Activated CD4-positive, alpha-beta T cell treated with anti-CD3 and anti-CD28 coated beads, Interleukin-2, amount 50 U/mL, for 1 hour (primary cell): ENCODE results near the gene ORC5.
"Not testable (repeated sequence)": the region's sequence is repeated elsewhere in the genome, so short reads cannot be mapped to it uniquely, and the experiment has no call there.

Experiments
- DNase-seq: peaks from one replicate; pipeline ENCODE4 v3.0.0-alpha.2; 2020

ORC5 gene

DNA sequence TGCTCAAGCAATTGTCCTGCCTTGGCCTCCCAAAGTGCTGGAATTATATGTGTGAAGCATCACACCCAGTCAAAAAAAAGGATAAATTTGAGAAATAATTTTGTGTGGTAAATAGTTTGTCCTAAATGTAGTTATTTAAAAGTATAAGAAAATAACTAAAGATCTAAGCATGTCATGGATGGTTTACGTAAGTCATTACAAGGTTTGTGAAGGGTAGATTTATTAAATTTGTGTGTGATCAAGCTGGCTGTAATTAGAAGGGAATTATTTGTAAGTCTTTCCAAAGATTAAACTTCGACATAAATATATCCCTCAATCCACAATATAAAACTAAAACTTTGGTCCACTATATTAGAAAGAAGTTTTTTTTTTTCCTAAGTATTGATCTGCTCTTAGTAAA is 28.6 kb downstream of the ORC5 start:
- no peak for DNase-seq

DNA sequence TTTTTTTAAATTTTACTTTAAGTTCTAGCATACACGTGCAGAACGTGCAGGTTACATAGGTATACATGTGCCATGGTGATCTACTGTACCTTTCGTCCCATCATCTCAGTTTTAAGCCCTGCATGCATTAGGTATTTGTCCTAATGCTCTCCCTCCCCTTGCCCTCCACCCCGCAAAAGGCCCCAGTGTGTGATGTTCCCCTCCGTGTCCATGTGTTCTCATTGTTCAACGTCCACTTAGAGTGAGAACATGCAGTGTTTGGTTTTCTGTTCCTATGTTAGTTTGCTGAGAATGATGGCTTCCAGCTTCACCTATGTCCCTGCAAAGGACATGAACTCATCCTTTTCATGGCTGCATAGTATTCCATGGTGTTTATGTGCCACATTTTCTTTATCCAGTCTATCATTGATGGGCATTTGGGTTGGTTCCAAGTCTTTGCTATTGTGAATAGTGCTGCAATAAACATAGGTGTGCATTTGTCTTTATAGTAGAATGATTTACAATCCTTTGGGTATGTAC is 30.2 kb downstream of the ORC5 start:
- DNase-seq = not testable (repeated sequence)

DNA sequence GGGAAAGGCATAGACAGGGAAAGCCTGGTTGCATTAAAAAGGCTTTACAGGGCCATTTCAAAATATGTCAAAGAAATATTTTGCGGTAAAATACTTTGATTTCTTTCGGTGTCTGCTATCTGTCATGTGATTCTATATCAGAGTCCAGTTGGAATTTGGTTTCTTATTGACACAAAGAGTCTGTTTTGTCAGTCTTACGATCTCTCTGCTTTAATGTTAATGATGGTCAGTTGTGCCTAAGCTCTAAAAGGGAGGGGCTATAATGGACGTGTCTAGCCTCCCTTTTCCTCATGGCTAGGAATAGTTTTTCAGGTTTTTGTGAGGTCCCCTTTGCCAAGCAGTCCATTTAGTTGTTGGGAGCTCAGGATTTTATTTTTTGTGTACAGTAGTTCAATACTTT is 31.5 kb downstream of the ORC5 start:
- no peak for DNase-seq

GRCh38 chr7:104175361-104175984 is 32.3 kb downstream of the ORC5 start:
- DNase-seq = no peak

DNA sequence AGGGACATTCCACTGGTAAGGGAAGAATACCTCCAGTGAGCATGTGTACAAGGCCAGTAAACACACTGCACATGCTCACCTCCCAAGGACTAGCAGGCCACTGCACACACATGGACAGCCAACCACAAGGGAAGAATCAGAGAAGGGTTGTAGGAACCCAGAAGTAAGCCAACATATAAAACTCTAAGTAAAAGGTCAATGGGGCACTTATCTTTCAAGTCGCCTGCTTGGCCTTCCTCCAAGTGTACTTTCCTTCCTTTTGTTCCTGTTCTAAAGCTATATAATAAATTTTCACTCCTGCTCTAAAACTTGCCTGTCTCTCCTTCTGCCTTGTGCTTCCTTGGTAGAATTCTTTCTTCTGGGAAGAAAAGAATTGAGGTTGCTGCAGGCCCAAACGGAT is 33.0 kb downstream of the ORC5 start:
- no peak for DNase-seq

- DNase-seq = no peak
Observed at GRCh38 chr7:104162081-104162480, 45.7 kb downstream of the ORC5 start.

DNA sequence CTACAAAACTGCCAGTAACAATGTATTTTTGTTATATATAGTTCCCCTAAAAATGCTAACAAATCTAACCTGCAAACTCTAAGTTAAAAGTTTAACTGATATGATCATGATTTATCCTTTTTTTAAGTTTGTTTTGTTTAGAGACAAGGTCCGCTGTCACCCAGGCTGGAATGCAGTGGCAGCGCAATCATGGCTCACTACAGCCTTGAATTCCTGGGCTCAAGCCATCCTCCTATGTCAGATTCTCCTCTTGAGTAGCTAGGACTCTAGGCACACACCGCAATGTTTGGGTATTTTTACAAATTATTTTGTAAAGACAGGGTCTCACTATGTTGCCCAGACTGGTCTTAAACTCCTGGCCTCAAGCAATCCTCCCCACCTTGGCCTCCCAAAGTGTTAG is 46.6 kb downstream of the ORC5 start:
- DNase-seq = no peak

DNA sequence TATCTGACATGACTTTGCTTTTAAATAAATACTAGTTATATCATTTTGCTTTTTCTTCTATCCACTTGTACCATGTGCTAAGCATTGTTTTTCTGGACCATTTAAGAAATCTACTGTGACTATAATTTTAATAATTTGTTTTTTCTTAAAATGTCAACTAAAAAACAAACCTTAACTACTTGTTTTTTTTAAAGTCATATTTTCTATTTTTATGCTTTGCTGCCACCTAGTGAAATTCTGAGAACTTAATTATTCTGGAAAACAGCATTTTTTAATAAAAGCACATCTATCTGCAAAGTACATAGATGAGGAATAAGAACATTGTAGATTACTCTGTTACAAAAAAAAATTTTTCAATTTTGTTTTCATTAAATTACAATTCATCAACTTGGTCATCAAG is 47.4 kb downstream of the ORC5 start:
- DNase-seq = no peak

DNA sequence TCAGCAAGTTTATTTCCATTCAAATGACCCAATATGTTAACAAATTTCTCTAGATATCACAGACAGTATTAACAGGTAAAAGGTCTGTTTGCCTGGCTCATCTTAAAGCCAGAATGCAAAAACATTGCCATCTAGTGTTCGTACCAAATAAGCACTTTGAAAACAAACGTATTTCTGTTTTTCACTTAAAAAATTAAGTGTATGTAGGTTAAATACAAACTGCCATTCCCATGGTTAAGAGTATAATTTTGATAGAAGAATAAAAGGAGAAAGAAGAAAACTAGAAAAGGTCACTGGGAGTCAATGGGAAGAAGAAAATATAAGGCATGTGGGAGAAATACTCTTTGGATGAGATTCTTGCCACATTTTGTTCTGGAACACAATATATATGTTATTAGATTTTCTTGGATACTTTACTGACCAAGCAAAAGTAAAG is 51.0 kb downstream of the ORC5 start:
- DNase-seq = no peak

DNA sequence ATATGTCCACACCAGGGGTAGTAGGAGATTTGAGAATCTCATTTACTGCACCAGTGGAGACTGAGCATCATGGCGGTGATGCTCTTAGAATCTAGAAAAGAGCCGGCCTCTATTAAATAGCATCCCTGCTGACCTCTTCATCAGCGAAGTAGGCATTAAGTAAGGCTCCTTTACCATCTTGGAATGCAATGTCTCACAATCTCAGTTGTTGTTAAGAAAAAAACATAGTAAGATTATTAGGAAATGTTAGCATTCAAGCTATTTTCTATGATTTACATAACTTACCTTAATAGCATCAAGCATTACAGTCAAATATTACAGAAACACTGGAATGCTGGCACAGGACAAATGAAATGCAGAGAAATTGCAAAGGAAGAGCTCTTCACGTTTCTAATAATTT is 54.5 kb downstream of the ORC5 start:
- no peak for DNase-seq

DNA sequence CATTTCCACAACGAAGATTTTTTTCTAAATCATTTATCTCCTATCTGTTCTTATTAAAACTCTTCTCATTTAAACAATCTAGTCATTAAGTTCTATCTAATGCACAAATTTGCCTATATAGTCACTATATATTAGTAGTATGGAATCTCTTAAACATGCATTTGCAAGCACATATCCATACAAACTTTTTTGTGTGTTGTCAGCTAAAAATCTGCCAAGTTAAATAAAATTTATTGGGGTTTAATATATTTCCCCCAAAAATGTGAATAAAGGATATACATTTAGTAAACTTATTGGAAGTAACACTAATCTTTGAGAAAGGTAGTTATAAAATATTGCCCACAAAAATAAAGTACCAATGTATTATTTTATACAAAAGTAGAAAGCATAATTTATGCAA is 55.3 kb downstream of the ORC5 start:
- DNase-seq = no peak

- no peak for DNase-seq
Observed at GRCh38 chr7:104150470-104150869, 57.3 kb downstream of the ORC5 start.

DNA sequence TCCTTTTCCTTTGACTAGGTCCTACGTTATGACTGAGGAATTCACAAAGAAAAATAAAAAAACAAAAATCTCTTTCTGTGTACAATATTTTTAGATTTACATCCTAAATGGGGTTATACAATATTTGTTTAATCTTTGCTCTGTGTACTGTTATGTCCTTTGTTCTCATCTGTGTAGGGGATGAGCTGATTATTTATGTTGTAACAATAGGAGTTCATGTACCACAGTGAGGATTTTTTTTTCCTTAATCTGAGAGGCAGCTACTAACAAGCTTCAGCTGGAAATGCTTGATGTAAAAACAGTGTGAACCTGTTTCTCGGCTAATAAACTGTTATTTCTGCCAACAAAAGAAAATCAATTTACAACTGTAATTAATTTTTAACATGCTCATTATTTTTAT is 58.0 kb downstream of the ORC5 start:
- DNase-seq = no peak

DNA sequence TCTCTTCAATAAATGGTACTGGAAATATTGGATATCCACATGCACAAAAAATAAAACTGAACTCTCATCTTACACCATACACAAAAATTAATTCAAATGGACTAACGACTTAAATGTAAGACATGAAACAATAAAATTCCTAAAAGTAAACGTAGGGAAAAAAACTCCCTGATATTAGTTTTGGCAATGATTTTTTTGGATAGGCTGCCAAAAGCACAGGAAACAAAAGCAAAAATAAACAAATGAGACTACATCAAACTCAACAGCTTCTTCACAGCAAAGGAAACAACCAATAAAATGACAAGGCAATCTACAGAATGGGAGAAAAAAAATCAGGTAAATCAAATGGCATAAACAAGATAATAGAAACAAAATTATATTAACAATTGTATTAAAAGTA is 65.7 kb downstream of the ORC5 start:
- no peak for DNase-seq

- DNase-seq = no peak
Observed at GRCh38 chr7:104137971-104138370, 69.8 kb downstream of the ORC5 start.

- DNase-seq = no peak
Observed at GRCh38 chr7:104137511-104137910, 70.3 kb downstream of the ORC5 start.

DNA sequence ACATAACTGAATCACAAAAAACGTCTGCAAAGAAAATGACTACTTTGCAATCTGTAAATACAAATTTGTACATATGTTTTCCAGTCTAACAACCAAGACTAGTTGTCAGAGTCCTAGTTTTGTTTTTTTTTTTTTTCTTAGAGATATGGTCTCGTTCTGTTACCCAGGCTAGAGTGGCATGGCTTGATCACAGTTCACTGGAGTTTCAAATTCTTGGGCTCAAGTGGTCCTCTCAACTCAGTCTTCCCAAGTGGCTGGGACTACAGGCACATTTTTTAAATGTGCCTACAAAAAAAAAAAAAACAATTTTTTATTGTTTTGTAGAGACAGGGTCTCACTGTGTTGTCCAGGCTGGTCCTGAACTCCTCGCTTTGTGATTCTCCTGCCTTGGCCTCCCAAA is 70.8 kb downstream of the ORC5 start:
- no peak for DNase-seq

DNA sequence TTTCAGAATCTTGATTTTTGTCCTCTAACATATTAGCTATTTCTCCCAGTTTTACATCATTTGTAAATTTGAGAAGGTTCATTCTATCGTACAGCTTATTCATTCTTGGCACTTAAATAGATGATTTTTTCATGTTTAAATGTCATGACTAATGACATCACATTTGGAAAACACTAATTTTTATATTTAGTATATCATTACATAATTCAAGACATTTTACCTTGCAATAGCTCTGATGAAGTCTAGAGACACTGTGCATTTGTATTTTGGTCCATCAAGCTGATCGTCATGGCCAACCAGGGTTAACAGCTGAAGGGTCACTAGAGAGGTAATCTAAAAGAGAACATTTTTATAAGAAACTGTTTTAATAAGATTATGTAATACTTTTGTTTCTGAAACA is 71.3 kb downstream of the ORC5 start:
- DNase-seq = no peak

DNA sequence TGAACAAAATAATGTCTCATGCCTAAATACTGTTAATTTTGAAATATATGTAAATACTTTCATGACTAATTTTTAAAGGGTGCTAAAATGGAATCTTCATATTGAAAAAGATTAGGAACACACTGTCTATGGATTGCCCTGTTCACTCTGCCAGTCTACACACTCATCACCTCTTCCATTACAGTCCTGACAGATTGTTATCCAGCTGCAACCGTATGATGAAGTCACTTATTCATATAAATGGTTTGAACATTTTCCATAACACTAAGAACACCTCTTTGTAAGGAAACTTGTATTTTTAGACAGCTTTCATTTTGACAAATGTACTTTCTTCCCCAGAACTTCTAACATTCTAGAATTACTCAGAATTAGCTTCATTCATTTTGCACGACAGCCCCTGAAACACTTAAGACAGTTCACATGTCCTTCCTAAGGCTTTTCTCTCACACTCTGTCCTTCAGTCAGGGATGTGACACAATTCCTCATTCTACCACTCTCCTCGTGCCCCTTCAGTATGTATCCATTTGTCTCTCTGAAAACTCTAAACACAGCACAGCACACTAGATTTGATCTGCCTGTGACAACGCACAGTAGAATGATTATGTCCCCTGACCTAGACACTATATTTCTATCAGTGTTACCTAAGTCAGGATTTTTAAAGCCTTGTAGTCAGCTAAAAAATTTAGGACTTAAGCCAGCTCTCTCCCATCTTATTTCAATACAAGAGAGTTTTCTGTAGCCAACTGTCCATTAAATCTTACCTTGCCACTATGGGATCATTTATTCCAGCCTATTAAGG is 71.9 kb downstream of the ORC5 start:
- DNase-seq = no peak

- no peak for DNase-seq
Observed at GRCh38 chr7:104133238-104133637, 74.6 kb downstream of the ORC5 start.

- DNase-seq = no peak
Observed at GRCh38 chr7:104130726-104131125, 77.1 kb downstream of the ORC5 start.

- no peak for DNase-seq
Observed at GRCh38 chr7:104127204-104127603, 80.6 kb downstream of the ORC5 start.

- no peak for DNase-seq
Observed at GRCh38 chr7:104126411-104126841, 81.4 kb downstream of the ORC5 start.

DNA sequence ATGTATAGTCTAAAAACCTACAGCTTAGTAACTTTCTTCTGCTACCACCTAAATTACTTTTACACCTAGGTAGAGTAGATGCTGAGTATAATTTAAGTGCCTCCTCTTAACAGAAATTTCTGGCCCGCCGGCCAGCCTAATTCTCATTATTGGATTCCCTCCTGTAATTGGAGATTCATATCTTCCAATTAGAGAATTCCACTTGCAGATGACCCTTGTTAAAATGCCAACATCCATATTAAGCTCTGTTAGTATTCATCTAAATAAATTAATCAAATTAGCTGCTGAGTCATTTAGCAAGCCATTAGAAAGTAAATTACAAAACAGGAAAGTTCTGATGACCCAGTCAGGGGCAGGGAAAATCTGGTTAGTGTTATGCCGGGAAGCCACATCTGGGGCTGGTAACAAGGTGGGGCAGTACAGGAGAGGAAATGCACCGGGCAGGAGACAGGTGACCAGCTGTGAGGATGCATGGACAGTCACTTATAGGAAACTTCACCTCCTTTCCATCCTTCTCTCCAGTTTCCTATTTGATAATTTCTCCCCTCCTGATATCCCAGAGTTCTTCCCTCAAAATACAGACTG is 82.8 kb downstream of the ORC5 start:
- no peak for DNase-seq
